ENCODE measurements around the gene CCDC152. TPM values are rescaled to one million over a fixed set of nuclear protein-coding genes. Genes with fewer than 3 reads are reported as not detected.
A peak's percentile ranks its signal among the peaks of the same experiment; 100 is the strongest.

The CCDC152 gene
- total RNA-seq, 1 donor: 0.36 TPM

DNA sequence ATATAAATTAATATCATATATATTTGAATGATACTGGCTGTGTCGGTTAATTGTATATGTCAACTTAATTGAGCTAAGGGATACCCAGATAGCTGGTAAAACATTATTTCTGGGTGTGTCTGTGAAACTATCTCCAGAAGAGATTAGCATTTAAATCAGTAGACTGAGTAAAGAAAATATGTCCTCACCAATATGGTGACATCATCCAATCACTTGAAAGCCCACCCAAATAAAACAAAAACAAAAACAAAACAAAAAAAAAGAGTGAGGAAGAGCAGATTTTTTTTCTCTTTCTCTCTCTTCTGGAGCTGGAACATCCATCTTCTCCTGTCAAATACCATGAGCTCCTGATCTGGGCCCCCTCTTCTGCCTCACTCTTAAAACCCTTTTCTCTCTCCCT, 15.7 kb upstream of the CCDC152 start:
- H3K27ac ChIP-seq (ENCODE audit: low read depth, low read length): no peak overlapping the region
- H3K4me1 ChIP-seq (ENCODE audit: insufficient read depth, low read length): no peaks in the 10 kb centered on the region
- H3K79me2 ChIP-seq (ENCODE audit: insufficient read depth, low read length): no peaks in the 10 kb centered on the region
- no peaks in the 10 kb centered on the region for H3K9me3 ChIP-seq (ENCODE audit: low read depth, low read length)
- DNase-seq (ENCODE audit: insufficient read length, low spot score, missing footprints): no peak
- no peaks in the 10 kb centered on the region for H3K27me3 ChIP-seq (ENCODE audit: insufficient read depth, low read length)
- H3K4me3 ChIP-seq (ENCODE audit: insufficient read depth, low read length): no peak overlapping the region
- TF ChIP-seq, protein P1, sequence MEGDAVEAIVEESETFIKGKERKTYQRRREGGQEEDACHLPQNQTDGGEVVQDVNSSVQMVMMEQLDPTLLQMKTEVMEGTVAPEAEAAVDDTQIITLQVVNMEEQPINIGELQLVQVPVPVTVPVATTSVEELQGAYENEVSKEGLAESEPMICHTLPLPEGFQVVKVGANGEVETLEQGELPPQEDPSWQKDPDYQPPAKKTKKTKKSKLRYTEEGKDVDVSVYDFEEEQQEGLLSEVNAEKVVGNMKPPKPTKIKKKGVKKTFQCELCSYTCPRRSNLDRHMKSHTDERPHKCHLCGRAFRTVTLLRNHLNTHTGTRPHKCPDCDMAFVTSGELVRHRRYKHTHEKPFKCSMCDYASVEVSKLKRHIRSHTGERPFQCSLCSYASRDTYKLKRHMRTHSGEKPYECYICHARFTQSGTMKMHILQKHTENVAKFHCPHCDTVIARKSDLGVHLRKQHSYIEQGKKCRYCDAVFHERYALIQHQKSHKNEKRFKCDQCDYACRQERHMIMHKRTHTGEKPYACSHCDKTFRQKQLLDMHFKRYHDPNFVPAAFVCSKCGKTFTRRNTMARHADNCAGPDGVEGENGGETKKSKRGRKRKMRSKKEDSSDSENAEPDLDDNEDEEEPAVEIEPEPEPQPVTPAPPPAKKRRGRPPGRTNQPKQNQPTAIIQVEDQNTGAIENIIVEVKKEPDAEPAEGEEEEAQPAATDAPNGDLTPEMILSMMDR (IDR thresholded peaks at IDR 0.05; ENCODE audit: extremely low read depth, low read depth, low read length): no peak
- H4K20me1 ChIP-seq (ENCODE audit: insufficient read depth, low read length): no peaks in the 10 kb centered on the region
- no peaks in the 10 kb centered on the region for H3K36me3 ChIP-seq (ENCODE audit: insufficient read depth, low read length)
- H2AFZ ChIP-seq (ENCODE audit: low read length): no peak overlapping the region
- no peak overlapping the region for H3K4me2 ChIP-seq (ENCODE audit: insufficient read depth, low read length)

DNA sequence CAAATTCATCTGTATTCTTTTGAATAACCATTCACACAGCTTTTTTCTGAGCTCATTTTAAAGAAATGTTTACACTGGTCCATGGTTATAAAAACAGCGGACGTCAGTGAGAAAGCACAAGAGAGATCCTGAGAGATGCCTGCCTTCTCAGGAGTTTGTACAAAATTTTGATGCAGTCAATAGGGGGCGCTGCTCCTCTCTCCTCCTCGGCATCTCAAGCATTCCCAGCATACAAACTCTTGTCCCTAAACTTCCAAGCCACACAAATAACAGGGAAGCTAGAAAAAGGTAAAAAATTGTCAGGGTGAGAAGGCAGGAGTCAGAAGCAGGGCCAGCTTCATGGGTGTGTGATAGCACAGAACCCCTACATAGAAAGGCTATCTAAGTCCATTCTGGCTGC, 11.2 kb upstream of the CCDC152 start:
- Histone ChIP-seq H3K27me3 (ENCODE audit: insufficient read depth, low read length) (no peaks in the 10 kb centered on the region), H3K4me3 (ENCODE audit: insufficient read depth, low read length) (no peak overlapping the region), H3K79me2 (ENCODE audit: insufficient read depth, low read length) (no peaks in the 10 kb centered on the region), H3K4me2 (ENCODE audit: insufficient read depth, low read length) (no peak overlapping the region), H3K27ac (ENCODE audit: low read depth, low read length) (no peak overlapping the region), H3K36me3 (ENCODE audit: insufficient read depth, low read length) (no peaks in the 10 kb centered on the region), H2AFZ (ENCODE audit: low read length) (no peak overlapping the region), H3K4me1 (ENCODE audit: insufficient read depth, low read length) (no peaks in the 10 kb centered on the region), H4K20me1 (ENCODE audit: insufficient read depth, low read length) (no peaks in the 10 kb centered on the region), H3K9me3 (ENCODE audit: low read depth, low read length) (no peaks in the 10 kb centered on the region)
- no peak for DNase-seq (ENCODE audit: insufficient read length, low spot score, missing footprints)
- TF ChIP-seq, protein P1 (IDR thresholded peaks at IDR 0.05; ENCODE audit: extremely low read depth, low read depth, low read length): peak; percentile 58

DNA sequence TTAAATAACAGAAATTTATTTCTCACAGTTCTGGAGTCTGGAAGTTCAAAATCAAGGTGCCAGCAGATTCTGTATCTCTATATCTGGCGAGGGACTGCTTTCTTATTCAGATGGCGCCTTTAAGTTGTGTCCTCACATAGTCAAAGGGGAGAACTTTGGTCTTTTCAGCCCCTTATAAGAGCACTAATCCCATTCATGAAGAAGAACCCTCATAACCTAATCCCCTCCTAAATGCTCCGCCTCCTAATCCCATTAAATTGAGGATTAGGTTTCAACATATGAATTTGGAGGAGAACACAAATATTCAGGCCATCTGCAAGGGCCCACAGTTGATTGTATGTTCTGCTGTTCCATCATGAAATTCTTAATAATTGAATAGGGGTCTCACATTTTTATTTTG, 10.8 kb upstream of the CCDC152 start:
- H3K4me2 ChIP-seq (ENCODE audit: insufficient read depth, low read length): no peak overlapping the region
- TF ChIP-seq, protein P1 (IDR thresholded peaks at IDR 0.05; ENCODE audit: extremely low read depth, low read depth, low read length): no peak
- no peaks in the 10 kb centered on the region for H3K9me3 ChIP-seq (ENCODE audit: low read depth, low read length)
- no peak overlapping the region for H2AFZ ChIP-seq (ENCODE audit: low read length)
- DNase-seq (ENCODE audit: insufficient read length, low spot score, missing footprints): no peak
- H3K4me1 ChIP-seq (ENCODE audit: insufficient read depth, low read length): no peaks in the 10 kb centered on the region
- H3K36me3 ChIP-seq (ENCODE audit: insufficient read depth, low read length): no peaks in the 10 kb centered on the region
- H3K4me3 ChIP-seq (ENCODE audit: insufficient read depth, low read length): no peak overlapping the region
- H4K20me1 ChIP-seq (ENCODE audit: insufficient read depth, low read length): no peaks in the 10 kb centered on the region
- no peaks in the 10 kb centered on the region for H3K79me2 ChIP-seq (ENCODE audit: insufficient read depth, low read length)
- H3K27ac ChIP-seq (ENCODE audit: low read depth, low read length): no peak overlapping the region
- H3K27me3 ChIP-seq (ENCODE audit: insufficient read depth, low read length): no peaks in the 10 kb centered on the region

DNA sequence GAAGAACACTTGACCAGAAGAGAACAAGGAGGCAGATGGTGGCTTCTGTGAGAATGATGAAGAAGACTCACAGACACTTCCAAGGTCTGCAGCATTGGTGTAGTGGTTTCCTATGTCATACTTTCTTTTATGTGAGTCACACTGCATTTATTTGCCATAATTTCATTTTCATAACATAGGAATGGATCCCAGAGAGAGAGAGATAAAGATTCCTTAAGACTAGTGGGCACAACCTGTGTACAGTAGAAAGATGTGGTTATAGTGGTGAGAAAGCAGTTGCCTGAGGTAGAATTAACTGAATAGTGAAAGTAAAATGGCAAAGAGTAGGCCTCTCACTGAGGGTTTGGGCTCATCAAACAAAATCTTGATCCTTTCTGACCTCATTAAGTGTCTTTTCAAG, 7.6 kb upstream of the CCDC152 start:
- DNase-seq (ENCODE audit: insufficient read length, low spot score, missing footprints): no peak
- no peaks in the 10 kb centered on the region for H3K4me1 ChIP-seq (ENCODE audit: insufficient read depth, low read length)
- H3K27me3 ChIP-seq (ENCODE audit: insufficient read depth, low read length): no peaks in the 10 kb centered on the region
- H2AFZ ChIP-seq (ENCODE audit: low read length): peak overlapping the region; percentile 16
- TF ChIP-seq, protein P1 (IDR thresholded peaks at IDR 0.05; ENCODE audit: extremely low read depth, low read depth, low read length): no peak
- no peak overlapping the region for H3K27ac ChIP-seq (ENCODE audit: low read depth, low read length)
- H3K79me2 ChIP-seq (ENCODE audit: insufficient read depth, low read length): no peaks in the 10 kb centered on the region
- H3K4me2 ChIP-seq (ENCODE audit: insufficient read depth, low read length): peak overlapping the region; percentile 1
- no peak overlapping the region for H3K4me3 ChIP-seq (ENCODE audit: insufficient read depth, low read length)
- H3K36me3 ChIP-seq (ENCODE audit: insufficient read depth, low read length): no peaks in the 10 kb centered on the region
- no peaks in the 10 kb centered on the region for H3K9me3 ChIP-seq (ENCODE audit: low read depth, low read length)
- H4K20me1 ChIP-seq (ENCODE audit: insufficient read depth, low read length): no peaks in the 10 kb centered on the region
